ENCODE measurements around the gene WASF1. TPM values are rescaled to one million over a fixed set of nuclear protein-coding genes. Genes with fewer than 3 reads are reported as not detected.

Gene WASF1
- total and polyA plus RNA-seq, 2 experiments from 2014 or later, result 27.4 to 30.5 TPM

GRCh38 chr6:110201151-110201884, 21.8 kb upstream of the WASF1 start (continued):
- TF ChIP-seq, protein P1, sequence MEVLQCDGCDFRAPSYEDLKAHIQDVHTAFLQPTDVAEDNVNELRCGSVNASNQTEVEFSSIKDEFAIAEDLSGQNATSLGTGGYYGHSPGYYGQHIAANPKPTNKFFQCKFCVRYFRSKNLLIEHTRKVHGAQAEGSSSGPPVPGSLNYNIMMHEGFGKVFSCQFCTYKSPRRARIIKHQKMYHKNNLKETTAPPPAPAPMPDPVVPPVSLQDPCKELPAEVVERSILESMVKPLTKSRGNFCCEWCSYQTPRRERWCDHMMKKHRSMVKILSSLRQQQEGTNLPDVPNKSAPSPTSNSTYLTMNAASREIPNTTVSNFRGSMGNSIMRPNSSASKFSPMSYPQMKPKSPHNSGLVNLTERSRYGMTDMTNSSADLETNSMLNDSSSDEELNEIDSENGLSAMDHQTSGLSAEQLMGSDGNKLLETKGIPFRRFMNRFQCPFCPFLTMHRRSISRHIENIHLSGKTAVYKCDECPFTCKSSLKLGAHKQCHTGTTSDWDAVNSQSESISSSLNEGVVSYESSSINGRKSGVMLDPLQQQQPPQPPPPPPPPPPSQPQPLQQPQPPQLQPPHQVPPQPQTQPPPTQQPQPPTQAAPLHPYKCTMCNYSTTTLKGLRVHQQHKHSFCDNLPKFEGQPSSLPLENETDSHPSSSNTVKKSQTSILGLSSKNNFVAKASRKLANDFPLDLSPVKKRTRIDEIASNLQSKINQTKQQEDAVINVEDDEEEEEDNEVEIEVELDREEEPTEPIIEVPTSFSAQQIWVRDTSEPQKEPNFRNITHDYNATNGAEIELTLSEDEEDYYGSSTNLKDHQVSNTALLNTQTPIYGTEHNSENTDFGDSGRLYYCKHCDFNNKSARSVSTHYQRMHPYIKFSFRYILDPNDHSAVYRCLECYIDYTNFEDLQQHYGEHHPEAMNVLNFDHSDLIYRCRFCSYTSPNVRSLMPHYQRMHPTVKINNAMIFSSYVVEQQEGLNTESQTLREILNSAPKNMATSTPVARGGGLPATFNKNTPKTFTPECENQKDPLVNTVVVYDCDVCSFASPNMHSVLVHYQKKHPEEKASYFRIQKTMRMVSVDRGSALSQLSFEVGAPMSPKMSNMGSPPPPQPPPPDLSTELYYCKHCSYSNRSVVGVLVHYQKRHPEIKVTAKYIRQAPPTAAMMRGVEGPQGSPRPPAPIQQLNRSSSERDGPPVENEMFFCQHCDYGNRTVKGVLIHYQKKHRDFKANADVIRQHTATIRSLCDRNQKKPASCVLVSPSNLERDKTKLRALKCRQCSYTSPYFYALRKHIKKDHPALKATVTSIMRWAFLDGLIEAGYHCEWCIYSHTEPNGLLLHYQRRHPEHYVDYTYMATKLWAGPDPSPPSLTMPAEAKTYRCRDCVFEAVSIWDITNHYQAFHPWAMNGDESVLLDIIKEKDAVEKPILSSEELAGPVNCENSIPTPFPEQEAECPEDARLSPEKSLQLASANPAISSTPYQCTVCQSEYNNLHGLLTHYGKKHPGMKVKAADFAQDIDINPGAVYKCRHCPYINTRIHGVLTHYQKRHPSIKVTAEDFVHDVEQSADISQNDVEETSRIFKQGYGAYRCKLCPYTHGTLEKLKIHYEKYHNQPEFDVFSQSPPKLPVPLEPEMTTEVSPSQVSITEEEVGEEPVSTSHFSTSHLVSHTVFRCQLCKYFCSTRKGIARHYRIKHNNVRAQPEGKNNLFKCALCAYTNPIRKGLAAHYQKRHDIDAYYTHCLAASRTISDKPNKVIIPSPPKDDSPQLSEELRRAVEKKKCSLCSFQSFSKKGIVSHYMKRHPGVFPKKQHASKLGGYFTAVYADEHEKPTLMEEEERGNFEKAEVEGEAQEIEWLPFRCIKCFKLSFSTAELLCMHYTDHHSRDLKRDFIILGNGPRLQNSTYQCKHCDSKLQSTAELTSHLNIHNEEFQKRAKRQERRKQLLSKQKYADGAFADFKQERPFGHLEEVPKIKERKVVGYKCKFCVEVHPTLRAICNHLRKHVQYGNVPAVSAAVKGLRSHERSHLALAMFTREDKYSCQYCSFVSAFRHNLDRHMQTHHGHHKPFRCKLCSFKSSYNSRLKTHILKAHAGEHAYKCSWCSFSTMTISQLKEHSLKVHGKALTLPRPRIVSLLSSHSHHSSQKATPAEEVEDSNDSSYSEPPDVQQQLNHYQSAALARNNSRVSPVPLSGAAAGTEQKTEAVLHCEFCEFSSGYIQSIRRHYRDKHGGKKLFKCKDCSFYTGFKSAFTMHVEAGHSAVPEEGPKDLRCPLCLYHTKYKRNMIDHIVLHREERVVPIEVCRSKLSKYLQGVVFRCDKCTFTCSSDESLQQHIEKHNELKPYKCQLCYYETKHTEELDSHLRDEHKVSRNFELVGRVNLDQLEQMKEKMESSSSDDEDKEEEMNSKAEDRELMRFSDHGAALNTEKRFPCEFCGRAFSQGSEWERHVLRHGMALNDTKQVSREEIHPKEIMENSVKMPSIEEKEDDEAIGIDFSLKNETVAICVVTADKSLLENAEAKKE (CRISPR knock-in tag; IDR thresholded peaks at IDR 0.05), result no peak
- TF ChIP-seq STAT1 (IDR thresholded peaks at IDR 0.05; ENCODE audit: unreplicated experiment) (no peak), ETS1 (IDR thresholded peaks at IDR 0.05) (no peak)

GRCh38 chr6:110198561-110198960, 19.1 kb upstream of the WASF1 start:
- Histone ChIP-seq H3K79me2 (replicated peaks; ENCODE audit: insufficient read depth) (peaks cover 43% of the 10 kb centered on the region), H3F3A (replicated peaks; ENCODE audit: low read depth) (no peaks in the 10 kb centered on the region), H3K36me3 (ENCODE audit: insufficient read depth) (peaks cover under 1% of the 10 kb centered on the region; the same call in 1 of the 2 replicates), H2AFZ (no peak overlapping the region), H3K4me1 (ENCODE audit: insufficient read depth) (no peaks in the 10 kb centered on the region), H3K4me2 (no peak overlapping the region), H3K27me3 (ENCODE audit: insufficient read depth) (no peaks in the 10 kb centered on the region), H3K4me3 (no peak overlapping the region), H3K9me2 (ENCODE audit: insufficient read depth) (no peaks in the 10 kb centered on the region), H3K27ac (ENCODE audit: low read depth) (no peak overlapping the region), H4K20me1 (replicated peaks; ENCODE audit: insufficient read depth) (peaks cover 5% of the 10 kb centered on the region; the same call in 1 of the 2 replicates)
- Mint-ChIP-seq H3K27me3 (ENCODE audit: insufficient read depth, low read depth, poor library complexity) (no peaks in the 10 kb centered on the region), H3K4me3 (no peak overlapping the region), H3K4me1 (peaks cover 4% of the 10 kb centered on the region; the same call in 2 of the 3 replicates), H3K9me3 (no peaks in the 10 kb centered on the region), H3K36me3 (ENCODE audit: low read depth) (peaks cover 20% of the 10 kb centered on the region; the same call in 2 of the 3 replicates), H3K27ac (no peak overlapping the region)
- no peak for ATAC-seq
- no peak for DNase-seq (ENCODE audit: low spot score)
- no peak for TF ChIP-seq STAT1 (IDR thresholded peaks at IDR 0.05; ENCODE audit: unreplicated experiment)
- TF ChIP-seq EZH2 (IDR thresholded peaks at IDR 0.05; ENCODE audit: low read depth, unreplicated experiment), result no peak
- no peak for TF ChIP-seq JUNB (IDR thresholded peaks at IDR 0.05; ENCODE audit: unreplicated experiment)
- no peak for TF ChIP-seq NANOG (IDR thresholded peaks at IDR 0.05; ENCODE audit: borderline replicate concordance)
- no peak for TF ChIP-seq ZNF114 (CRISPR knock-in tag; IDR thresholded peaks at IDR 0.05)
- no peak for TF ChIP-seq CREB1 (CRISPR knock-in tag; IDR thresholded peaks at IDR 0.05; ENCODE audit: low read depth)
- TF ChIP-seq ETS1 (IDR thresholded peaks at IDR 0.05), result no peak
- TF ChIP-seq POLR2AphosphoS5 (IDR thresholded peaks at IDR 0.05; ENCODE audit: low read depth), result no peak
- TF ChIP-seq, protein P2, sequence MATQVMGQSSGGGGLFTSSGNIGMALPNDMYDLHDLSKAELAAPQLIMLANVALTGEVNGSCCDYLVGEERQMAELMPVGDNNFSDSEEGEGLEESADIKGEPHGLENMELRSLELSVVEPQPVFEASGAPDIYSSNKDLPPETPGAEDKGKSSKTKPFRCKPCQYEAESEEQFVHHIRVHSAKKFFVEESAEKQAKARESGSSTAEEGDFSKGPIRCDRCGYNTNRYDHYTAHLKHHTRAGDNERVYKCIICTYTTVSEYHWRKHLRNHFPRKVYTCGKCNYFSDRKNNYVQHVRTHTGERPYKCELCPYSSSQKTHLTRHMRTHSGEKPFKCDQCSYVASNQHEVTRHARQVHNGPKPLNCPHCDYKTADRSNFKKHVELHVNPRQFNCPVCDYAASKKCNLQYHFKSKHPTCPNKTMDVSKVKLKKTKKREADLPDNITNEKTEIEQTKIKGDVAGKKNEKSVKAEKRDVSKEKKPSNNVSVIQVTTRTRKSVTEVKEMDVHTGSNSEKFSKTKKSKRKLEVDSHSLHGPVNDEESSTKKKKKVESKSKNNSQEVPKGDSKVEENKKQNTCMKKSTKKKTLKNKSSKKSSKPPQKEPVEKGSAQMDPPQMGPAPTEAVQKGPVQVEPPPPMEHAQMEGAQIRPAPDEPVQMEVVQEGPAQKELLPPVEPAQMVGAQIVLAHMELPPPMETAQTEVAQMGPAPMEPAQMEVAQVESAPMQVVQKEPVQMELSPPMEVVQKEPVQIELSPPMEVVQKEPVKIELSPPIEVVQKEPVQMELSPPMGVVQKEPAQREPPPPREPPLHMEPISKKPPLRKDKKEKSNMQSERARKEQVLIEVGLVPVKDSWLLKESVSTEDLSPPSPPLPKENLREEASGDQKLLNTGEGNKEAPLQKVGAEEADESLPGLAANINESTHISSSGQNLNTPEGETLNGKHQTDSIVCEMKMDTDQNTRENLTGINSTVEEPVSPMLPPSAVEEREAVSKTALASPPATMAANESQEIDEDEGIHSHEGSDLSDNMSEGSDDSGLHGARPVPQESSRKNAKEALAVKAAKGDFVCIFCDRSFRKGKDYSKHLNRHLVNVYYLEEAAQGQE (IDR thresholded peaks at IDR 0.05; ENCODE audit: unreplicated experiment), result no peak
- TF ChIP-seq EZH2phosphoT487 (IDR thresholded peaks at IDR 0.05; ENCODE audit: unreplicated experiment), result no peak

All from GM23338 (cell line).